ENCODE results near the gene POLR2F. TPM values are rescaled to one million over a fixed set of nuclear protein-coding genes. Genes with fewer than 3 reads are reported as not detected.

POLR2F gene
- total and polyA plus RNA-seq, 11 donors, result 60.7 to 218 (median 78.2) TPM

GRCh38 chr22:37957232-37957631 is 3.7 kb downstream of the POLR2F start:
- no peak for DNase-seq
- intact Hi-C loops (cut with DNase I), result no loop called here
- ATAC-seq, result no peak
- Histone ChIP-seq H3K4me1 (peaks cover 4 to 25% (median 15%) of the 10 kb centered on the region in 12 donors), H3K36me3 (peaks cover 2 to 63% (median 58%) of the 10 kb centered on the region in 9 donors), H3K27ac (no peak overlapping the region), H3K4me3 (no peak overlapping the region), H3K9me3 (no peaks in the 10 kb centered on the region), H3K27me3 (peaks cover 0 to 6% (median 0%) of the 10 kb centered on the region in 9 donors)
- 62 to 71% (median 66%) methylated on average over 4 of the region's 4 CpGs for WGBS, 4 donors
- TF ChIP-seq POLR2A (IDR thresholded peaks at IDR 0.05), result no peak
- TF ChIP-seq, protein P1, sequence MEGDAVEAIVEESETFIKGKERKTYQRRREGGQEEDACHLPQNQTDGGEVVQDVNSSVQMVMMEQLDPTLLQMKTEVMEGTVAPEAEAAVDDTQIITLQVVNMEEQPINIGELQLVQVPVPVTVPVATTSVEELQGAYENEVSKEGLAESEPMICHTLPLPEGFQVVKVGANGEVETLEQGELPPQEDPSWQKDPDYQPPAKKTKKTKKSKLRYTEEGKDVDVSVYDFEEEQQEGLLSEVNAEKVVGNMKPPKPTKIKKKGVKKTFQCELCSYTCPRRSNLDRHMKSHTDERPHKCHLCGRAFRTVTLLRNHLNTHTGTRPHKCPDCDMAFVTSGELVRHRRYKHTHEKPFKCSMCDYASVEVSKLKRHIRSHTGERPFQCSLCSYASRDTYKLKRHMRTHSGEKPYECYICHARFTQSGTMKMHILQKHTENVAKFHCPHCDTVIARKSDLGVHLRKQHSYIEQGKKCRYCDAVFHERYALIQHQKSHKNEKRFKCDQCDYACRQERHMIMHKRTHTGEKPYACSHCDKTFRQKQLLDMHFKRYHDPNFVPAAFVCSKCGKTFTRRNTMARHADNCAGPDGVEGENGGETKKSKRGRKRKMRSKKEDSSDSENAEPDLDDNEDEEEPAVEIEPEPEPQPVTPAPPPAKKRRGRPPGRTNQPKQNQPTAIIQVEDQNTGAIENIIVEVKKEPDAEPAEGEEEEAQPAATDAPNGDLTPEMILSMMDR (IDR thresholded peaks at IDR 0.05), result no peak

GRCh38 chr22:37959231-37959825 is 5.8 kb downstream of the POLR2F start:
- no peak overlapping the region for H3K27ac ChIP-seq
- no peak overlapping the region for H3K4me3 ChIP-seq
- intact Hi-C loops (cut with DNase I), result no loop called here
- H3K4me1 ChIP-seq, result peaks cover 4 to 12% (median 8%) of the 10 kb centered on the region in 12 donors
- no peaks in the 10 kb centered on the region for H3K9me3 ChIP-seq
- DNase-seq, result no peak
- TF ChIP-seq POLR2A (IDR thresholded peaks at IDR 0.05), result no peak
- TF ChIP-seq, protein P1 (IDR thresholded peaks at IDR 0.05), result no peak
- WGBS, 4 donors, result 96 to 99% (median 97%) methylated on average over 18 of the region's 18 CpGs
- H3K27me3 ChIP-seq, result no peaks in the 10 kb centered on the region
- no peak for ATAC-seq
- peaks cover 2 to 84% (median 73%) of the 10 kb centered on the region in 9 donors for H3K36me3 ChIP-seq

- DNase-seq (no peak), ATAC-seq (no peak)
- Histone ChIP-seq H3K36me3 (peaks cover 2 to 89% (median 75%) of the 10 kb centered on the region in 9 donors), H3K4me1 (peaks cover 0 to 16% (median 8%) of the 10 kb centered on the region in 12 donors), H3K27ac (no peak overlapping the region), H3K27me3 (no peaks in the 10 kb centered on the region), H3K9me3 (no peaks in the 10 kb centered on the region), H3K4me3 (no peak overlapping the region)
- intact Hi-C loops (cut with DNase I), result loop anchor here in 5 of 10 donors (5.0 to 10.0 kb wide), 6 partner anchors 69 to 146 kb away; no protein-coding TSS in a partner anchor
- 97 to 100% (median 97%) methylated on average over 4 of the region's 4 CpGs for WGBS, 4 donors
- TF ChIP-seq, protein P1 (IDR thresholded peaks at IDR 0.05), result no peak
- no peak for TF ChIP-seq POLR2A (IDR thresholded peaks at IDR 0.05)
Measured at GRCh38 chr22:37961062-37961461, 7.6 kb downstream of the POLR2F start.

DNA sequence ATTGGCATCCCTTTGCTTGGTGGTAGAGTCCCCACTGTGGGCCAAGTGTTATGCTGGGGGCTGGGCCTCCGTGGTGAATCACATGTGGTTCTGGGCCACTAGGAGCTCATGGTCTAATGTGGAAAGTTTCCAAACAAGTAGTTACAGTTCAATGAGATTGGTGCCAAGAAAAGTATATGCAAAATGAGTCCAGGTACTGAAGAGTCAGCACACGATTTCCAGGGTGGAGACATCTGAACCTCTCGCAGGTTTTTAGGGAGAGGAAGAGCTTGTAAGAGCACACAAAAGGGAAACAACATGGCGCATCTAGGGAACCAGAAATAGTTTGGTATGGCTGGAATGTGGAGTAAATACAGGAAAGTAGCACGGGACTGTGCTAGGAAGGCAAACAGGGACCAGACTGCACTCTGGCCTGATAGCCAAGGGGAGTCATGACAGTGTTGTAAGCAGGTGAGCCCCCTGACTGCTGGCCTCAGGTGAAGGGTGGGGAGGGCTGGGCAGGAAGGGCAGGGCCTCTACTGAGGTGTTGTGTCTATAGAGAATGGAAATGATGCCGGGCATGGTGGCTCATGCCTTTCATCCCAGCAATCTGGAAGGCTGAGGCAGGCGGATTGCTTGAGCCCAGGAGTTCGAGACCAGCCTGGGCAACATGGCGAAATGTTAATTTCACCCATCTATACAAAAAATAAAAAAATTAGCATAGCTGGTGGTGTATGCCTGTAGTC is 12.6 kb downstream of the POLR2F start:
- H3K36me3 ChIP-seq, result peaks cover 0 to 73% (median 53%) of the 10 kb centered on the region in 9 donors
- ATAC-seq (peak; percentile 28 to 77 (median 43)), DNase-seq (no peak)
- 62 to 68% (median 66%) methylated on average over 9 of the region's 9 CpGs for WGBS, 4 donors
- no peaks in the 10 kb centered on the region for H3K9me3 ChIP-seq
- H3K4me1 ChIP-seq, result peaks cover 0 to 22% (median 11%) of the 10 kb centered on the region in 12 donors
- no peak for TF ChIP-seq POLR2A (IDR thresholded peaks at IDR 0.05)
- TF ChIP-seq, protein P1 (IDR thresholded peaks at IDR 0.05), result no peak
- H3K27me3 ChIP-seq, result no peaks in the 10 kb centered on the region
- H3K27ac ChIP-seq, result peak overlapping the region in 8 of 12 donors; percentile 8 to 63 (median 30)
- H3K4me3 ChIP-seq, result no peak overlapping the region
- intact Hi-C loops (cut with DNase I), result loop anchor here in 9 of 10 donors (1.0 to 10.0 kb wide), 6 partner anchors 79 to 151 kb away; no protein-coding TSS in a partner anchor
